HG03442 (cell line): ENCODE measurements around the gene ZNF556.
"Not testable (repeated sequence)": the region's sequence is repeated elsewhere in the genome, so short reads cannot be mapped to it uniquely, and the experiment has no call there.

Source experiments
- ATAC-seq: cut with Tn5 transposase; IDR thresholded peaks from one replicate; pipeline ENCODE4 v1.9.1; 2021; ENCODE audit warnings: mild to moderate bottlenecking, moderate library complexity; ENCODE audit not compliant: unreplicated experiment

ZNF556 gene

DNA sequence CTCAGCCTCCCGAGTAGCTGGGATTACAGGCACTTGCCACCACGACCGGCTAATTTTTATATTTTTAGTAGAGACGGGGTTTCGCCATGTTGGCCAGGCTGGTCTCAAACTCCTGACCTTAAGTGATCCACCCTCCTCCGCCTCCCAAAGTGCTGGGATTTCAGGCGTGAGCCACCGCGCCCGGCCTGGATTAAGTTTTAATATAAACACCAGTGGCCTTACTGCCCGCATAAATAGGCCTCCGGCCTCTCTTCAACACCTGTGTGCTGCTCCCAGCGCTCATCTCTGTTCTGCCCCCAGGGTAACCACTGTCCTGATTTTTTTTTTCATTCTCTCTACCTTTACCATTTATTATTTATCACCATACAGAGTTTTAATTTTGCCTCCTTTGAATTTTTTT lies 36.2 kb downstream of the ZNF556 start:
- ATAC-seq, result not testable (repeated sequence)

- ATAC-seq, result no peak
Observed at GRCh38 chr19:2905918-2906519, 38.9 kb downstream of the ZNF556 start.

DNA sequence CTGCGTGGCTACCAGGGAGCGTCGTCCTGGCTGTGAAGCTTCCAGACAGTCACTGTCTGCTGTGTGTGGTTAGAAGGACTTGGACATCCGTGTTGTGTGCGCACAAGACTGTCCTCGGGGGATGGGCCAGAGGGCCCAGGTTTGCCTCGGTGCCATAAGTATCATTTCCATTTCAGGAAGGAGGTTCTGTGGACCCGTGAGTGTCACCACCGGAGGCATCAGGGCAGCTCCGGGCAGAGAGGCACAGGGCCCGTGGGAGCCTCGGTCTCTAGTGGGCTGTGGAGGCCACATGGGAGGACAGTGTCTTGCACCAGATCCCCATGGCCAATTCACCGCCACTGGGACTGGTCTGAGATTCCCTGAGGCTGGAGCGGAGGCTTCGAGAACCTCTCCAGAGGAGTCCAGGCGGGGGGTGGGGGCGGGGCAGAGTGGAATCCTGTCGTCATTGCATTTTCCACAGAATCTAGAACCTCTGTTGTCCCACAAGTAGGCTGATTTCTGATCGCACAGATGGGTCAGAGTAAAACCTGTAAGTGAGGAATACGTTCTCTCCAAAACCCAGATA lies 39.6 kb downstream of the ZNF556 start:
- no peak for ATAC-seq

GRCh38 chr19:2912306-2912705 lies 45.2 kb downstream of the ZNF556 start:
- no peak for ATAC-seq

DNA sequence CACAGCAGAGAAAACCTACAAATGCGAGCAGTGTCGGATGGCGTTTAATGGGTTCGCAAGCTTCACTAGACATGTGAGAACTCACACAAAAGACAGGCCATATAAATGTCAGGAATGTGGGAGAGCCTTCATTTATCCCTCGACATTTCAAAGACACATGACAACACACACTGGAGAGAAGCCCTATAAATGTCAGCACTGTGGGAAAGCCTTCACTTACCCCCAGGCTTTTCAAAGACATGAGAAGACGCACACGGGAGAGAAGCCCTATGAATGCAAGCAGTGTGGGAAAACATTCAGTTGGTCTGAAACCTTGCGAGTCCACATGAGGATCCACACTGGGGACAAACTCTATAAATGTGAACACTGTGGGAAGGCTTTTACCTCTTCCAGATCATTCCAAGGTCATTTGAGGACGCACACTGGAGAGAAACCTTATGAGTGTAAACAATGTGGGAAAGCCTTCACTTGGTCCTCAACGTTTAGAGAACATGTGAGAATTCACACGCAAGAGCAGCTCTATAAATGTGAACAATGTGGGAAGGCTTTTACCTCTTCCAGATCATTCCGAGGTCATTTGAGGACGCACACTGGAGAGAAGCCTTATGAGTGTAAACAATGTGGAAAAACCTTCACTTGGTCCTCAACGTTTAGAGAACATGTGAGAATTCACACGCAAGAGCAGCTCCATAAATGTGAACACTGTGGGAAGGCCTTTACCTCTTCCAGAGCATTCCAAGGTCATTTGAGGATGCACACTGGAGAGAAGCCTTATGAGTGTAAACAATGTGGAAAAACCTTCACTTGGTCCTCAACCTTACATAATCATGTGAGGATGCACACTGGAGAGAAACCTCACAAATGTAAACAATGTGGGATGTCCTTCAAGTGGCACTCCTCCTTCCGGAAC lies 50.4 kb downstream of the ZNF556 start:
- no peak for ATAC-seq

GRCh38 chr19:2922987-2923386 lies 55.9 kb downstream of the ZNF556 start:
- ATAC-seq, result no peak

DNA sequence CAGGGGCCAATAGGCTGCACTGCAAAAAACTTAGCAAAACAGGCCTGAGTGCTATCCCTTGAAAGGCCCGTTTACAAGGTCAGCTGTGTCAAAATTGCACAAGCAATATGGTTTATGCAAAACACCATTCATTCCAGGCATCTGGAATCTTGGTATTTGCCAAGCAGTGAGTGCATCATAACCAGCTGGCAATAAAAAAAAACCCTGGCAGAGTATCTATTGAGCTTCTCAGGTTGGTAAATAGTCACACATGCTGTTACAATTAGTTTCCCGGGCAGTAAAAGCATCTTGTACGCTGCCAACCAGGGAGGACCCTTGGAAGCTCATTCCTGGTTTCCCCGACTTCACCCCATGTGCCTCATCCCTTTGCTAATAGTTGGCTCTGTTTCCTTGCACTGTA lies 56.4 kb downstream of the ZNF556 start:
- no peak for ATAC-seq

DNA sequence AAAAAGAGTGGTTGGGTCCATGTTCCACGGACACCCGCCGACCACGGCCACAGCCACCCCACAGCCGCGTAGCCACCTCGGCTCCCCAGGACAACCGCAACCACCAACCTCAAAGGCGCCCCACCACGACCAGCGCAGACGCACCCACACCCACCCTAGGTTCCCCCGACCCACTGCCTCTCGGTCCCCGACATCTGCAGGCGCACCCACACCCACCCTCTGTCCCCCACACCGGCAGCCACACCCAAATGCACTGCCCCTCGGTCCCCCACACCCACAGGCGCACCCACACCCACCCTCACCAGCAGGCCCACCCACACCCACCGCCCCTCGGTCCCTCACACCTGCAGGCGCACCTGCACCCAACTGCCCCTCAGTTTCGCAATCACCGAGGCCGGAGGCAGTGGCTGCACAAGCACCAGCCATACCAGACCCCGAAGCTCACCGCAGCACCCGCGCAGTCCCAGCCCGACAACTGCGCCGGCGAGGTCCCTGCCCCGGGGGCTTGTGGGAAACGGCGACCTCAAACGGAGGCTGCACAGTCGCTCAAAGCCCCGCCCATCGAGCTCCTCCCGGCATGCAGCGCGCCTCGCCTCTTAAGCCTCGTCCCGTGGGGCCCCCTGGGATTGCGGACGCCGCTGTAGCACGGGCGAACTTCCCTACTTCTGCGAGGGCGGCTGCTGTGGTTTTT lies 59.4 kb downstream of the ZNF556 start:
- no peak for ATAC-seq

DNA sequence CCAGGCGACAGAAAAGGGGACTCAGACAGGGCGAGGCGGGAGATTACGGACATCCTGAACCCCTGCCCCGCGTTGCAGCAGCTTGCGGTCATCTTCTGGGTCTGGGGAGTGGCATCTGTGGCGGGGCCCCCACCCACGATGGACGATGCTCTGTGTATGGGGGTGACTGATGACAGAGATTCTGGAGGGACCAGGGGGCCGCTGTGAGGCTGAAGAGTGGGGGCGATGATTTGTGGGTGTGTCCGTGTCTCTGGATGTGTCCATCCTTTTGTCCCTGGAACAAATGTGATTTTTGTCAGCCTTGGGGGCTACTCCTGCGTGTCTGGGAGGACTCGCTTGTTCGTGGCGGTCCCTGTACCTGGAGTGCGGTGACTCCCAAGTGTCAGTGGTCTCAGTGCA lies 59.9 kb downstream of the ZNF556 start:
- ATAC-seq, result no peak
